Prostate gland (tissue), 2 donors: ENCODE results near the gene MOB4. TPM values are rescaled to one million over a fixed set of nuclear protein-coding genes. Genes with fewer than 3 reads are reported as not detected.

Experiments used
- DNase-seq: peaks from one replicate; pipeline ENCODE4 v3.0.0-alpha.2; 2019; ENCODE audit warnings: low spot score
- H3K27ac ChIP-seq, 2 donors: fragments of 200-600 bp; sonication (generic); 2 replicates each; pipeline ENCODE4 v1.5.1; 2017 to 2019
- H3K27me3 ChIP-seq: fragments of 200-600 bp; sonication (generic); replicated peaks from 2 replicates; pipeline ENCODE4 v1.5.1; 2019; ENCODE audit not compliant: insufficient read depth
- H3K36me3 ChIP-seq, 2 donors: fragments of 200-600 bp; sonication (generic); 1 replicate in 1 of 2; 2 replicates in 1 of 2; pipeline versions ENCODE4 v1.5.1 to v1.8.1; 2017 to 2019
- H3K4me1 ChIP-seq: fragments of 200-600 bp; sonication (generic); replicated peaks from 2 replicates; pipeline ENCODE4 v1.5.1; 2019
- H3K4me3 ChIP-seq, 2 donors: fragments of 200-600 bp; sonication (generic); 2 replicates each; pipeline ENCODE4 v1.5.1; 2017 to 2019
- H3K9me3 ChIP-seq: fragments of 200-600 bp; sonication (generic); 2 replicates; pipeline ENCODE4 v1.5.1; 2017
- CTCF ChIP-seq, 4 experiments: fragments of 200-600 bp in 2 of 4; fragments of 450-650 bp in 2 of 4; sonication (generic) in 2 of 4; IDR thresholded peaks; 1 replicate in 3 of 4; 2 replicates in 1 of 4; pipeline ENCODE4 v1.5.1; 2016 to 2019; ENCODE audit warnings: antibody characterized with exemption in 4 of 4, mild to moderate bottlenecking in 2 of 4, moderate library complexity in 2 of 4
- POLR2A ChIP-seq: fragments of 450-650 bp; IDR thresholded peaks from one replicate; pipeline ENCODE4 v1.6.1; 2016; ENCODE audit warnings: antibody characterized with exemption, mild to moderate bottlenecking
- POLR2AphosphoS5 ChIP-seq: sonication (generic); formaldehyde crosslinking; IDR thresholded peaks from one replicate; pipeline ENCODE4 v1.6.1; 2017; ENCODE audit warnings: antibody characterized with exemption
- WGBS: methylation state at CpG from one replicate; pipeline ENCODE4 v1.1.5; 2018; 5-methylcytosine and 5-hydroxymethylcytosine counted together
- intact Hi-C: fragments of 100-400 bp; cut with DNase I; formaldehyde crosslinking; loops from one replicate; pipeline ENCODE4 v1.14.2; 2022
- total RNA-seq, 2 donors: library from RNA; depleted of rRNA; stranded (reverse); fragments of >200 nt; gene quantifications; one replicate each; pipeline ENCODE4 v1.1.0, GENCODE V29; 2016

The MOB4 gene
- total RNA-seq, 2 donors from 2014 or later: 13.7 to 23.4 TPM

- H3K36me3 ChIP-seq: no peaks in the 10 kb centered on the region
Observed at GRCh38 chr2:197555467-197555866, 39.6 kb downstream of the MOB4 start.

GRCh38 chr2:197556456-197556855, 40.6 kb downstream of the MOB4 start:
- no peaks in the 10 kb centered on the region for H3K4me1 ChIP-seq
- H3K9me3 ChIP-seq: no peaks in the 10 kb centered on the region
- H3K27ac ChIP-seq: no peak overlapping the region
- no peak for DNase-seq
- intact Hi-C loops: no loop called here
- TF ChIP-seq CTCF (IDR thresholded peaks at IDR 0.05) (no peak), POLR2AphosphoS5 (no peak), POLR2A (no peak)
- H3K27me3 ChIP-seq: no peaks in the 10 kb centered on the region
- no peaks in the 10 kb centered on the region for H3K36me3 ChIP-seq
- no peak overlapping the region for H3K4me3 ChIP-seq
- 55% methylated on average over 1 of the region's 1 CpG for WGBS

More at GRCh38 chr2:197555467-197555866, 39.6 kb downstream of the MOB4 start:
- Histone ChIP-seq H3K4me3 (no peak overlapping the region), H3K4me1 (no peaks in the 10 kb centered on the region), H3K9me3 (no peaks in the 10 kb centered on the region), H3K27me3 (no peaks in the 10 kb centered on the region), H3K27ac (no peak overlapping the region)
- intact Hi-C loops: no loop called here
- DNase-seq: no peak
- no peak for TF ChIP-seq POLR2AphosphoS5
- TF ChIP-seq CTCF (IDR thresholded peaks at IDR 0.05): no peak

- H3K4me3 ChIP-seq: no peak overlapping the region
- H3K27ac ChIP-seq: no peak overlapping the region
- 96% methylated on average over 3 of the region's 3 CpGs for WGBS
- no peaks in the 10 kb centered on the region for H3K36me3 ChIP-seq
- TF ChIP-seq POLR2A: no peak
- TF ChIP-seq POLR2AphosphoS5: no peak
- TF ChIP-seq CTCF (IDR thresholded peaks at IDR 0.05): no peak
- H3K27me3 ChIP-seq: no peaks in the 10 kb centered on the region
- H3K9me3 ChIP-seq: no peaks in the 10 kb centered on the region
- H3K4me1 ChIP-seq: no peaks in the 10 kb centered on the region
- no peak for DNase-seq
- intact Hi-C loops: no loop called here
Observed at GRCh38 chr2:197558393-197558792, 42.5 kb downstream of the MOB4 start.

- TF ChIP-seq POLR2AphosphoS5: no peak
- no peak for TF ChIP-seq POLR2A
- TF ChIP-seq CTCF (IDR thresholded peaks at IDR 0.05): no peak
- 94% methylated on average over 5 of the region's 5 CpGs for WGBS
- DNase-seq: no peak
Observed at GRCh38 chr2:197559681-197560080, 43.8 kb downstream of the MOB4 start.

GRCh38 chr2:197560146-197560665, 44.3 kb downstream of the MOB4 start:
- Histone ChIP-seq H3K4me3 (no peak overlapping the region), H3K27ac (no peak overlapping the region), H3K36me3 (no peaks in the 10 kb centered on the region), H3K9me3 (no peaks in the 10 kb centered on the region), H3K4me1 (no peaks in the 10 kb centered on the region), H3K27me3 (no peaks in the 10 kb centered on the region)
- intact Hi-C loops: no loop called here
- TF ChIP-seq POLR2A (no peak), POLR2AphosphoS5 (no peak), CTCF (IDR thresholded peaks at IDR 0.05) (no peak)
- WGBS: 85% methylated on average over 9 of the region's 9 CpGs
- DNase-seq: no peak

More at GRCh38 chr2:197559681-197560080, 43.8 kb downstream of the MOB4 start:
- Histone ChIP-seq H3K4me3 (no peak overlapping the region), H3K4me1 (no peaks in the 10 kb centered on the region), H3K36me3 (no peaks in the 10 kb centered on the region), H3K9me3 (no peaks in the 10 kb centered on the region), H3K27ac (no peak overlapping the region), H3K27me3 (no peaks in the 10 kb centered on the region)
- intact Hi-C loops: no loop called here
